DMS153 treated with DMSO at 0.1 percent for 48 hours (cell line): Measurements from ENCODE around the gene TMEM51.

Experiments
- DNase-seq: peaks from one replicate; lab custom pipeline; 2025; ENCODE audit not compliant: unreplicated experiment; lab: John Stamatoyannopoulos, UW

Gene TMEM51

GRCh38 chr1:15242766-15243165 is 89.2 kb downstream of the TMEM51 start:
- DNase-seq: no peak

GRCh38 chr1:15243275-15244043 is 89.9 kb downstream of the TMEM51 start:
- DNase-seq: no peak

GRCh38 chr1:15244813-15245212 is 91.3 kb downstream of the TMEM51 start:
- no peak for DNase-seq

GRCh38 chr1:15245593-15246360 is 92.2 kb downstream of the TMEM51 start:
- no peak for DNase-seq

GRCh38 chr1:15246960-15247614 is 93.5 kb downstream of the TMEM51 start, which contains the start of gene FHAD1:
FHAD1 (plus strand) TSS chr1:15247223; CDS start chr1:15251785, 4,562 bp downstream.
- DNase-seq: peak; percentile 62

- no peak for DNase-seq
These were observed 94.7 kb downstream of the TMEM51 start for GRCh38 chr1:15248216-15248615.

GRCh38 chr1:15249081-15249480 is 95.5 kb downstream of the TMEM51 start:
- DNase-seq: no peak

- no peak for DNase-seq
These were observed 98.6 kb downstream of the TMEM51 start for GRCh38 chr1:15251857-15252835.

GRCh38 chr1:15254559-15254958 is 101.0 kb downstream of the TMEM51 start:
- DNase-seq: no peak

- DNase-seq: no peak
These were observed 102.1 kb downstream of the TMEM51 start for GRCh38 chr1:15255582-15256149.

GRCh38 chr1:15256584-15256983 is 103.0 kb downstream of the TMEM51 start:
- no peak for DNase-seq

- no peak for DNase-seq
These were observed 103.8 kb downstream of the TMEM51 start for GRCh38 chr1:15257309-15257708.

- no peak for DNase-seq
These were observed 105.5 kb downstream of the TMEM51 start for GRCh38 chr1:15258833-15259621.

- DNase-seq: no peak
These were observed 106.1 kb downstream of the TMEM51 start for GRCh38 chr1:15259622-15260007.

GRCh38 chr1:15260418-15261154 is 107.0 kb downstream of the TMEM51 start:
- no peak for DNase-seq

GRCh38 chr1:15261155-15262002 is 107.8 kb downstream of the TMEM51 start:
- no peak for DNase-seq

- no peak for DNase-seq
These were observed 108.4 kb downstream of the TMEM51 start for GRCh38 chr1:15262003-15262377.

- no peak for DNase-seq
These were observed 109.2 kb downstream of the TMEM51 start for GRCh38 chr1:15262706-15263105.
